H1 (cell line): ENCODE measurements around the gene MIPOL1. TPM values are rescaled to one million over a fixed set of nuclear protein-coding genes. Genes with fewer than 3 reads are reported as not detected.

Experiments used
- CTCF ChIA-PET: fragments of 300-600 bp; sonication (Branson Sonifier 250); formaldehyde crosslinking; loops from one replicate; lab custom pipeline; 2021; ENCODE audit not compliant: partially characterized antibody; lab: Charles Lee
- POLR2A ChIA-PET: fragments of 300-600 bp; sonication (Branson Sonifier 250); formaldehyde crosslinking; loops from one replicate; lab custom pipeline; 2021; ENCODE audit warnings: inconsistent platforms; ENCODE audit not compliant: partially characterized antibody; lab: Charles Lee
- DNase-seq, 2 experiments: peaks; one replicate each; pipeline versions ENCODE4 v3.0.0 to v3.0.0-alpha.2; 2010 to 2022; ENCODE audit warnings: low spot score in 2 of 2, low read depth in 1 of 2, mixed read lengths in 1 of 2
- FAIRE-seq: peaks from 2 replicates; lab custom pipeline; 2011; peaks lifted over from hg19 to GRCh38; lab: Jason Lieb, UNC
- H2AFZ ChIP-seq: 2 replicates; pipeline ENCODE4 v1.8.1; 2012; ENCODE audit warnings: low read length, inconsistent platforms
- H2AK5ac ChIP-seq: 2 replicates; pipeline ENCODE4 v1.6.1; 2013; ENCODE audit warnings: low read depth, low read length
- H2BK120ac ChIP-seq: replicated peaks from 2 replicates; pipeline ENCODE3; 2013; ENCODE audit warnings: low read depth, low read length, inconsistent platforms
- H2BK12ac ChIP-seq: 2 replicates; pipeline ENCODE4 v1.6.1; 2013; ENCODE audit warnings: low read depth, low read length
- H2BK15ac ChIP-seq: 2 replicates; pipeline ENCODE4 v1.6.1; 2013; ENCODE audit warnings: low read length
- H2BK20ac ChIP-seq: 2 replicates; pipeline ENCODE4 v1.6.1; 2013; ENCODE audit warnings: low read length
- H2BK5ac ChIP-seq: 2 replicates; pipeline ENCODE4 v1.6.1; 2013; ENCODE audit warnings: low read depth, low read length
- H3K14ac ChIP-seq: 2 replicates; pipeline ENCODE4 v1.6.1; 2013; ENCODE audit warnings: inconsistent platforms; ENCODE audit not compliant: insufficient read length
- H3K18ac ChIP-seq: 2 replicates; pipeline ENCODE4 v1.6.1; 2013; ENCODE audit warnings: low read length; ENCODE audit errors: extremely low read depth
- H3K23ac ChIP-seq: 2 replicates; pipeline ENCODE4 v1.6.1; 2013; ENCODE audit warnings: inconsistent platforms; ENCODE audit not compliant: insufficient read length
- H3K23me2 ChIP-seq: 2 replicates; pipeline ENCODE4 v1.6.1; 2013; ENCODE audit warnings: low read depth, low read length
- H3K27ac ChIP-seq: 2 replicates; pipeline ENCODE4 v1.6.1; 2011; ENCODE audit warnings: low read depth, low read length, inconsistent platforms
- H3K27me3 ChIP-seq, 4 experiments: replicated peaks in 1 of 4; 1 replicate in 1 of 4; 2 replicates in 3 of 4; pipeline versions ENCODE4 v1.6.1 to v1.8.1; 2011 to 2013; ENCODE audit warnings: low read length in 3 of 4, mild to moderate bottlenecking in 3 of 4, inconsistent platforms in 2 of 4, mixed read lengths in 2 of 4, moderate library complexity in 1 of 4; ENCODE audit not compliant: control insufficient read depth in 3 of 4, insufficient read depth in 3 of 4; ENCODE audit errors: extremely low read depth in 1 of 4
- H3K36me3 ChIP-seq, 4 experiments: 2 replicates each; pipeline versions ENCODE4 v1.6.1 to v1.8.1; 2011 to 2013; ENCODE audit warnings: mild to moderate bottlenecking in 4 of 4, low read length in 3 of 4, moderate library complexity in 2 of 4, control low read depth in 1 of 4, inconsistent platforms in 1 of 4; ENCODE audit not compliant: insufficient read depth in 4 of 4, control insufficient read depth in 2 of 4
- H3K4ac ChIP-seq: replicated peaks from 2 replicates; pipeline ENCODE3; 2013; ENCODE audit warnings: low read length, low read depth, mixed read lengths, inconsistent platforms; ENCODE audit not compliant: insufficient read length
- H3K4me1 ChIP-seq, 4 experiments: replicated peaks in 1 of 4; 1 replicate in 1 of 4; 2 replicates in 3 of 4; pipeline versions ENCODE4 v1.6.1 to v1.8.1; 2011 to 2013; ENCODE audit warnings: low read length in 3 of 4, inconsistent platforms in 2 of 4, mixed read lengths in 1 of 4; ENCODE audit not compliant: insufficient read depth in 4 of 4, control insufficient read depth in 3 of 4
- H3K4me2 ChIP-seq, 2 experiments: 2 replicates each; pipeline versions ENCODE4 v1.6.1 to v1.8.1; 2011 to 2013; ENCODE audit warnings: low read depth in 2 of 2, low read length in 2 of 2, control low read depth in 1 of 2, inconsistent platforms in 1 of 2, mild to moderate bottlenecking in 1 of 2; ENCODE audit not compliant: insufficient read depth in 1 of 2
- H3K4me3 ChIP-seq, 4 experiments: fragments of 200-600, 300-600 bp in 1 of 4; sonication (generic), shearing (Covaris generic), sonication (Bioruptor Twin) in 1 of 4; 2 replicates each; pipeline versions ENCODE4 v1.5.1 to v1.8.1; 2011 to 2016; ENCODE audit warnings: low read length in 4 of 4, low read depth in 3 of 4, control low read depth in 2 of 4, inconsistent platforms in 2 of 4, mild to moderate bottlenecking in 2 of 4, mixed read lengths in 1 of 4, moderate library complexity in 1 of 4; ENCODE audit not compliant: insufficient read depth in 2 of 4; ENCODE audit errors: extremely low read depth in 1 of 4
- H3K56ac ChIP-seq: replicated peaks from 2 replicates; pipeline ENCODE3; 2013; ENCODE audit warnings: low read depth, mild to moderate bottlenecking, mixed read lengths, low read length, inconsistent platforms; ENCODE audit not compliant: insufficient read length
- H3K79me1 ChIP-seq: 2 replicates; pipeline ENCODE4 v1.6.1; 2013; ENCODE audit warnings: low read depth, low read length, control low read depth
- H3K79me2 ChIP-seq, 2 experiments: 2 replicates each; pipeline versions ENCODE4 v1.6.1 to v1.8.1; 2012 to 2013; ENCODE audit warnings: low read length in 2 of 2, mild to moderate bottlenecking in 2 of 2, inconsistent platforms in 1 of 2; ENCODE audit not compliant: insufficient read depth in 2 of 2, control insufficient read depth in 1 of 2
- H3K9ac ChIP-seq, 4 experiments: replicated peaks in 1 of 4; 1 replicate in 1 of 4; 2 replicates in 3 of 4; pipeline versions ENCODE4 v1.6.1 to v1.8.1; 2011 to 2013; ENCODE audit warnings: low read depth in 3 of 4, low read length in 3 of 4, control low read depth in 2 of 4, mild to moderate bottlenecking in 2 of 4, moderate library complexity in 2 of 4, inconsistent platforms in 1 of 4; ENCODE audit errors: extremely low read depth in 1 of 4
- H3K9me3 ChIP-seq, 2 experiments: 2 replicates each; pipeline versions ENCODE4 v1.6.1 to v1.8.1; 2012 to 2013; ENCODE audit warnings: mild to moderate bottlenecking in 2 of 2, moderate library complexity in 2 of 2, control low read depth in 1 of 2, inconsistent platforms in 1 of 2, low read depth in 1 of 2, low read length in 1 of 2, mixed read lengths in 1 of 2; ENCODE audit not compliant: insufficient read depth in 2 of 2
- H4K20me1 ChIP-seq, 2 experiments: replicated peaks in 1 of 2; 2 replicates each; pipeline versions ENCODE3 to v1.8.1; 2011 to 2013; ENCODE audit warnings: inconsistent platforms in 2 of 2, low read length in 2 of 2, mild to moderate bottlenecking in 1 of 2; ENCODE audit not compliant: insufficient read depth in 2 of 2, control insufficient read depth in 1 of 2
- H4K5ac ChIP-seq: 2 replicates; pipeline ENCODE4 v1.6.1; 2013; ENCODE audit warnings: low read length, low read depth, mixed read lengths, inconsistent platforms; ENCODE audit not compliant: insufficient read length
- H4K8ac ChIP-seq: 2 replicates; pipeline ENCODE4 v1.8.0; 2013; ENCODE audit warnings: mild to moderate bottlenecking, moderate library complexity, low read length, inconsistent platforms; ENCODE audit not compliant: insufficient read depth; ENCODE audit errors: extremely low read depth
- H4K91ac ChIP-seq: replicated peaks from 2 replicates; pipeline ENCODE3; 2013; ENCODE audit warnings: low read length, mixed read lengths, inconsistent platforms; ENCODE audit not compliant: insufficient read length
- BRCA1 ChIP-seq: IDR thresholded peaks from 2 replicates; pipeline ENCODE4 v1.6.1; 2012; ENCODE audit warnings: low read depth, low read length, improper control_type of control experiment
- HDAC2 ChIP-seq, 2 experiments: fragments of 300-600 bp in 1 of 2; sonication (generic) in 1 of 2; IDR thresholded peaks; 2 replicates each; pipeline ENCODE4 v1.6.1; 2011 to 2012; ENCODE audit warnings: low read depth in 2 of 2, low read length in 2 of 2, mild to moderate bottlenecking in 2 of 2, moderate library complexity in 2 of 2, borderline replicate concordance in 1 of 2, inconsistent platforms in 1 of 2
- KDM4A ChIP-seq: IDR thresholded peaks from one replicate; pipeline ENCODE4 v1.7.1; 2012; ENCODE audit warnings: low read depth, mild to moderate bottlenecking, moderate library complexity, low read length, inconsistent platforms; ENCODE audit not compliant: severe bottlenecking
- PHF8 ChIP-seq: fragments of 200-600 bp; sonication (generic); conservative IDR thresholded peaks from 2 replicates; pipeline ENCODE4 v1.7.1; 2012; ENCODE audit warnings: low read depth, mild to moderate bottlenecking, inconsistent platforms, low read length, moderate library complexity
- RAD21 ChIP-seq, 2 experiments: IDR thresholded peaks in 1 of 2; conservative IDR thresholded peaks in 1 of 2; 2 replicates each; pipeline ENCODE4 v1.6.1; 2011; ENCODE audit warnings: low read depth in 2 of 2, low read length in 2 of 2, improper control_type of control experiment in 1 of 2, inconsistent platforms in 1 of 2, mild to moderate bottlenecking in 1 of 2, moderate library complexity in 1 of 2
- SUZ12 ChIP-seq: fragments of 200-600 bp; sonication (generic); IDR thresholded peaks from 2 replicates; pipeline ENCODE4 v1.6.1; 2012; ENCODE audit warnings: mild to moderate bottlenecking, inconsistent platforms, low read length, moderate library complexity, mixed read lengths
- TAF7 ChIP-seq: optimal IDR thresholded peaks from 2 replicates; pipeline ENCODE3; 2011; ENCODE audit warnings: low read depth, mild to moderate bottlenecking, inconsistent platforms, low read length, moderate library complexity, borderline replicate concordance
- WGBS, 2 experiments: shearing (Covaris generic) in 1 of 2; methylation state at CpG; one replicate each; pipeline versions ENCODE4 v1.1.6 to v1.1.7; 2013 to 2015; ENCODE audit warnings: low lambda C conversion rate in 2 of 2, mixed read lengths in 2 of 2, inconsistent platforms in 1 of 2, low coverage in 1 of 2, missing lambda C conversion rate in 1 of 2; ENCODE audit not compliant: insufficient replicate concordance in 2 of 2, insufficient coverage in 1 of 2, insufficient read length in 1 of 2; ENCODE audit errors: extremely low coverage in 1 of 2, missing lambda C conversion rate in 1 of 2; 5-methylcytosine and 5-hydroxymethylcytosine counted together
- polyA plus RNA-seq, 7 experiments: library from polyadenylated mRNA; depleted of rRNA in 3 of 7; stranded (reverse) in 5 of 7; unstranded in 2 of 7; fragments of >200 nt in 5 of 7; fragments of 200-250 nt in 2 of 7; gene quantifications; 1 replicate in 5 of 7; 2 replicates in 1 of 7; 4 replicates in 1 of 7; pipeline versions ENCODE4 v1.2.1 to v1.2.3, GENCODE V29; 2011 to 2013; ENCODE audit warnings: missing spikeins in 2 of 7, mixed read lengths in 2 of 7
- total RNA-seq: library from RNA; stranded (reverse); fragmentation: NEBNext Ultra II Directional; extraction: Animal tissue kit (Norgen Biotek cat#: 25700); gene quantifications from 2 replicates; pipeline ENCODE4 v1.2.1, GENCODE V29; 2021
- TF ChIP-seq, protein P1 (sequence below): IDR thresholded peaks from 2 replicates; pipeline ENCODE4 v1.6.1; 2012; ENCODE audit warnings: inconsistent platforms
- TF ChIP-seq, protein P2 (sequence below): IDR thresholded peaks from 2 replicates; pipeline ENCODE4 v1.6.1; 2011; ENCODE audit warnings: low read length, improper control_type of control experiment

The MIPOL1 gene
- total and polyA plus RNA-seq, 2 of the 8 experiments (the other 6 are each of a cell fraction or from before 2014, with no cell fraction given), result 2.8 to 23.9 TPM

DNA sequence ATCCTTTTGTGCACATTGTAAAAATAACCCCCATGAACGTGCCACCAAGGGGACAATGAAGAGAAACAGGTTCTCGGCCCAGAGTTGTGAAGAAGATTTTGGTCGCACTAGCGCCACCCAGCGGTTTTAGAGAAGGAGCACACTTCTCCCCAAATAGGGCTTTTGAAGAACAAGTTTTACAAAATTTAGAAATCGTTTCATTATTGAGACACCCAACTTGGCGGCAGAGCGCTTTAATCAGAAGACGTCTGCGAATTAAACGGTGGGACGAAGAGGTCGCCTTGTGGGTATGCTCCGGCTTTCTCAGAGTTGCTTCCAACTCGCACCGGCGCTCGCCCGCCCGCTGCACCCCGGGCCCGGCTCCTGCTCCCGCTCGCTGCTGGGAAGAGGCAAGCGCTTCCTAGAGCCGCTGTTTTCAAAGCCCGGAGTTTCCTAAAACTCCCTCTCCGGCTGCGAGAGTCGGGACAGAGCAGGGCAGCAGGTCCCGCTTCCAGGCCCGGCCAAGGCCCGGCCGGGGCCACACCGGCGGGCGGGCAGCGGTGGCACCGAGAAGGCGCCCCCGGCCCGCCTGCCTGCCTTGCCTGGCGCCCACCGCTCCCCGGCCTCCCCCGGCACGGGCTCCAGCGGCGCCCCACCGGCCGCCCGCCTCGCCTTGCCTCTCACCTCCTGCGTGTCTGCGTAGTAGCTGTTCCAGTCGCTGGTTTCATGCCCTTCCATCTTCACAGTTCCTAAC lies 396.7 kb downstream of the MIPOL1 start:
- Histone ChIP-seq H2AK5ac (no peak overlapping the region), H3K56ac (no peak overlapping the region), H2BK15ac (no peak overlapping the region), H3K79me1 (no peaks in the 10 kb centered on the region), H2AFZ (no peak overlapping the region), H3K9ac (no peak overlapping the region), H3K27me3 (peaks cover 77 to 99% (median 90%) of the 10 kb centered on the region in 4 experiments), H4K91ac (no peak overlapping the region), H3K79me2 (no peaks in the 10 kb centered on the region), H4K8ac (peak overlapping the region; percentile 89; the same call in 1 of the 2 replicates), H2BK5ac (no peak overlapping the region), H3K4me2 (peak overlapping the region; percentile 75 to 85), H3K9me3 (no peaks in the 10 kb centered on the region), H3K23me2 (no peaks in the 10 kb centered on the region; the same call in 1 of the 2 replicates), H2BK12ac (no peak overlapping the region), H3K23ac (no peak overlapping the region), H3K14ac (no peak overlapping the region), H3K27ac (no peak overlapping the region), H3K4me3 (peak overlapping the region; percentile 17 to 60 (median 26); a peak in 7 of 8 replicates), H3K18ac (no peak overlapping the region), H2BK20ac (no peak overlapping the region), H4K20me1 (peaks cover 13 to 21% of the 10 kb centered on the region in 2 experiments), H4K5ac (no peak overlapping the region), H3K36me3 (no peaks in the 10 kb centered on the region), H3K4me1 (peaks cover 0 to 22% (median 8%) of the 10 kb centered on the region in 4 experiments; a peak in 6 of 7 replicates), H3K4ac (no peak overlapping the region), H2BK120ac (no peak overlapping the region)
- peak in 1 of 2 experiments; percentile 84 for DNase-seq
- FAIRE-seq, result peak; percentile 80
- ChIA-PET POLR2A (no interaction called here), CTCF (interaction anchor here (1.1 to 1.4 kb wide), 5 partner anchors 13 to 364 kb away, joined by 3 to 5 read pairs (median 3); no protein-coding TSS in a partner anchor)
- WGBS, 2 experiments, result 4% methylated on average over 49 of the region's 56 CpGs; no CpG with 5 or more reads in 1 of the 2 experiments
- TF ChIP-seq BRCA1 (no peak), SUZ12 (peak; percentile 41), TAF7 (no peak), HDAC2 (IDR thresholded peaks at IDR 0.05; ENCODE audit: borderline replicate concordance in 1 of 2, low read depth in 2 of 2, low read length in 2 of 2) (no peak), PHF8 (no peak), KDM4A (peak; percentile 46), RAD21 (IDR thresholded peaks at IDR 0.05 in 1 of 2, conservative IDR thresholded peaks at IDR 0.05 in 1 of 2; ENCODE audit: low read depth in 2 of 2, low read length in 2 of 2) (peak; percentile 57 to 67)
- TF ChIP-seq, protein P1, sequence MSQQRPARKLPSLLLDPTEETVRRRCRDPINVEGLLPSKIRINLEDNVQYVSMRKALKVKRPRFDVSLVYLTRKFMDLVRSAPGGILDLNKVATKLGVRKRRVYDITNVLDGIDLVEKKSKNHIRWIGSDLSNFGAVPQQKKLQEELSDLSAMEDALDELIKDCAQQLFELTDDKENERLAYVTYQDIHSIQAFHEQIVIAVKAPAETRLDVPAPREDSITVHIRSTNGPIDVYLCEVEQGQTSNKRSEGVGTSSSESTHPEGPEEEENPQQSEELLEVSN, result no peak
- TF ChIP-seq, protein P2, sequence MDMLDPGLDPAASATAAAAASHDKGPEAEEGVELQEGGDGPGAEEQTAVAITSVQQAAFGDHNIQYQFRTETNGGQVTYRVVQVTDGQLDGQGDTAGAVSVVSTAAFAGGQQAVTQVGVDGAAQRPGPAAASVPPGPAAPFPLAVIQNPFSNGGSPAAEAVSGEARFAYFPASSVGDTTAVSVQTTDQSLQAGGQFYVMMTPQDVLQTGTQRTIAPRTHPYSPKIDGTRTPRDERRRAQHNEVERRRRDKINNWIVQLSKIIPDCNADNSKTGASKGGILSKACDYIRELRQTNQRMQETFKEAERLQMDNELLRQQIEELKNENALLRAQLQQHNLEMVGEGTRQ, result no peak
